ENCODE data around the gene OR10A6. TPM values are rescaled to one million over a fixed set of nuclear protein-coding genes. Genes with fewer than 3 reads are reported as not detected.
A peak's percentile ranks its signal among the peaks of the same experiment; 100 is the strongest.

Gene OR10A6
- total RNA-seq, 1 donor from 2014 or later = not detected

DNA sequence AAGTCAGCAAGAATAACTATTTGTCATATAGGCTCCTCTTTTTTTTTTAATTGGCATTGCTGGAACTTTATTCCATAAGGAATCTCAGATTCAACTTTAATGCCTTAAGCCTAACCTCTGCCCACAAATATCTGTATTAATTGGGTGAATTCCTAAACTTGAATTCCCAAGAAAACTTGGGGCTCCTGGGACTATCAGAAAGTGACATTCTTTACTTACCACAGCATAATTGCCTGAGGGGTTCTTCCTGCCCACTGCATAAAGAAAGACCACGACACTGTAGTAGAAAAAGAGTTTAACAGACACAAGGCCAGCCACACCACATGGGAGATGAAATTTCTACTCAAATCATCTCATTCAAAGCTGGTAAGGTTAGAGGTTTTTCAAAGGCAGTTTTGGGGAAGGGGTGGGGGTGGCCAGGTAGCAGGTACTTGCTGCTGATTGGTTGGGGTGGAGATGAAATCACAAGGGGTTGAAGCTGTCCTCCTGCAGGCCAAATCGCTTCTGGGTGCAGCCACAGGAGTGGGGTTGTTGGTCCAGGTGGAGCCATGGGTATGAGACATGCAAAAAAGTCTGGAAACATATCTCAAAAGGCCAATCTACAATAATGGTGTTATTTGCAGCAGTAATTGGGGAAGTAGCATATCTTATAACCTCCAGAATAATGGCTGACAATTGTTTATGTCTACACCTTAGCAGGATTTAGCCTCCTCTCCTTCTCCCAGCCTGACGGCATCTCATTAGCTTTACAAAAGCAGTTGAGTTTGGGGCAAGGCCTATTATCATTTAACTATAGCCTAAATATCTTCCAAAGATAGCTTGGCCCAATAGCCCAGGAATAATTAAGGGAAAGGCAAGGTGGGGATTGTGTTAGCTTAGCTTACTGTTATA lies 38.9 kb upstream of the OR10A6 start:
- no peaks in the 10 kb centered on the region for H3K36me3 ChIP-seq (ENCODE audit: control insufficient read depth, insufficient read depth, low read length)
- H3K4me3 ChIP-seq (ENCODE audit: low read depth, low read length) = no peak overlapping the region
- no peak for DNase-seq (ENCODE audit: low read depth)
- no peaks in the 10 kb centered on the region for H3K27me3 ChIP-seq (ENCODE audit: control insufficient read depth, insufficient read depth, low read length)
- TF ChIP-seq, protein P1, sequence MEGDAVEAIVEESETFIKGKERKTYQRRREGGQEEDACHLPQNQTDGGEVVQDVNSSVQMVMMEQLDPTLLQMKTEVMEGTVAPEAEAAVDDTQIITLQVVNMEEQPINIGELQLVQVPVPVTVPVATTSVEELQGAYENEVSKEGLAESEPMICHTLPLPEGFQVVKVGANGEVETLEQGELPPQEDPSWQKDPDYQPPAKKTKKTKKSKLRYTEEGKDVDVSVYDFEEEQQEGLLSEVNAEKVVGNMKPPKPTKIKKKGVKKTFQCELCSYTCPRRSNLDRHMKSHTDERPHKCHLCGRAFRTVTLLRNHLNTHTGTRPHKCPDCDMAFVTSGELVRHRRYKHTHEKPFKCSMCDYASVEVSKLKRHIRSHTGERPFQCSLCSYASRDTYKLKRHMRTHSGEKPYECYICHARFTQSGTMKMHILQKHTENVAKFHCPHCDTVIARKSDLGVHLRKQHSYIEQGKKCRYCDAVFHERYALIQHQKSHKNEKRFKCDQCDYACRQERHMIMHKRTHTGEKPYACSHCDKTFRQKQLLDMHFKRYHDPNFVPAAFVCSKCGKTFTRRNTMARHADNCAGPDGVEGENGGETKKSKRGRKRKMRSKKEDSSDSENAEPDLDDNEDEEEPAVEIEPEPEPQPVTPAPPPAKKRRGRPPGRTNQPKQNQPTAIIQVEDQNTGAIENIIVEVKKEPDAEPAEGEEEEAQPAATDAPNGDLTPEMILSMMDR (IDR thresholded peaks at IDR 0.05; ENCODE audit: insufficient read depth, low read length, poor library complexity, severe bottlenecking) = no peak

DNA sequence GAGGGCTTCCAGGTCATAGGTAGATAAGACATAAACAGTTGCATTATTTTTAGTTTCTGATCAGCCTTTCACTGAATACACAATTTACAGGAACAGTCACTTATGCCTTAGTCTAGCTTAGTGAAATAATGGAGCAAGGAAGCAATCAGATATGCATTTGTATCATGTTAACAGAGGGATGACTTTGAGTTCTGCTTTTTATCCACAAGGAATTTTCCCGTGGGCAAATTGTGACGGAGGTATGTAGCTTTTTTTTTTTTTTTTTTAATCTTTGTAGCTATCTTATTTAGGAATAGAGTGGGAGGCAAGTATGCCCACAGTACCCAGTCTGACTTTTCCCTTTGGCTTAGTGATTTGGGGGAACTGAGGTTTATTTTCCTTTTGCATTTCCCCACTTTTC lies 37.6 kb upstream of the OR10A6 start:
- DNase-seq (ENCODE audit: low read depth) = no peak
- TF ChIP-seq, protein P1 (IDR thresholded peaks at IDR 0.05; ENCODE audit: insufficient read depth, low read length, poor library complexity, severe bottlenecking) = no peak
- Histone ChIP-seq H3K27me3 (ENCODE audit: control insufficient read depth, insufficient read depth, low read length) (no peaks in the 10 kb centered on the region), H3K36me3 (ENCODE audit: control insufficient read depth, insufficient read depth, low read length) (no peaks in the 10 kb centered on the region), H3K4me3 (ENCODE audit: low read depth, low read length) (no peak overlapping the region)

DNA sequence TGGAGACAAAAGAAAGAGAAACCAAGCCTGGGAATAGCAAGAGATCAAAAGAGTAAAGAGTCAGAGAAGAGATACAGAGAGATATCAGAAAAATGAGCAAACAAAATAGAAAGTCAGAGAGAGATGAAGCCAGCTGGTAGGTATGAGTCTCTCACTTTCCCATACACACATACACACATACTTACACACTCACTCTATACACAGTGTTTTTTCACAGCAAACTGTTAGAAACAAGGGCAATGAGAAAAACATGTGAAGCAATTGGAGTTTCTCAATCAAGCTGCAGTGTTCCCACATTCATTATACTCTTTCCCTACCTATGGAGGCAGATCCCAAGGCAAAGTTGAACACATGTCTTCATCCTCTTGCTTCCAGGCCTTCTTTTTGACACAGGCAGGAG lies 36.8 kb upstream of the OR10A6 start:
- no peaks in the 10 kb centered on the region for H3K27me3 ChIP-seq (ENCODE audit: control insufficient read depth, insufficient read depth, low read length)
- DNase-seq (ENCODE audit: low read depth) = no peak
- H3K36me3 ChIP-seq (ENCODE audit: control insufficient read depth, insufficient read depth, low read length) = no peaks in the 10 kb centered on the region
- H3K4me3 ChIP-seq (ENCODE audit: low read depth, low read length) = no peak overlapping the region
- TF ChIP-seq, protein P1 (IDR thresholded peaks at IDR 0.05; ENCODE audit: insufficient read depth, low read length, poor library complexity, severe bottlenecking) = no peak

DNA sequence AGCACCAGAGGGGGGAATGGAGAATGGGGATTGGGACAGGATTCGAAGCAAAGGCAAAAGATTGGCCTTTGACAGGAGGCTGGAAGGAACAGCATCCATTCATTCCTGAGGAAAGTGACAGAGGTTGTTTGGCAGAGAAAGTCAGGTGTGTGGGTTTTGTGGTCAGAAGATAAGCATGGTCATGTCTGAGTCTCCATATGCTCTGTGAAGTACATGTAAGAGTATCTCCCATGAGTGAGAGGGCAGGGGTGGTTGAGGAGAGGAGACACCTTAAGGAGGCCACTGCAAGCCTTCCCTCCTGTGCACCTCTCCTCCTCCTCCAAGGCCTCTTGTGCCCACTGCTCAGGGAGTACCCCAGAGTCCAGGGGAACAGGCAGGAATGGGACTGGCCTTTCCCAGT lies 36.0 kb upstream of the OR10A6 start:
- no peaks in the 10 kb centered on the region for H3K27me3 ChIP-seq (ENCODE audit: control insufficient read depth, insufficient read depth, low read length)
- H3K4me3 ChIP-seq (ENCODE audit: low read depth, low read length) = no peak overlapping the region
- no peaks in the 10 kb centered on the region for H3K36me3 ChIP-seq (ENCODE audit: control insufficient read depth, insufficient read depth, low read length)
- DNase-seq (ENCODE audit: low read depth) = no peak
- TF ChIP-seq, protein P1 (IDR thresholded peaks at IDR 0.05; ENCODE audit: insufficient read depth, low read length, poor library complexity, severe bottlenecking) = no peak

DNA sequence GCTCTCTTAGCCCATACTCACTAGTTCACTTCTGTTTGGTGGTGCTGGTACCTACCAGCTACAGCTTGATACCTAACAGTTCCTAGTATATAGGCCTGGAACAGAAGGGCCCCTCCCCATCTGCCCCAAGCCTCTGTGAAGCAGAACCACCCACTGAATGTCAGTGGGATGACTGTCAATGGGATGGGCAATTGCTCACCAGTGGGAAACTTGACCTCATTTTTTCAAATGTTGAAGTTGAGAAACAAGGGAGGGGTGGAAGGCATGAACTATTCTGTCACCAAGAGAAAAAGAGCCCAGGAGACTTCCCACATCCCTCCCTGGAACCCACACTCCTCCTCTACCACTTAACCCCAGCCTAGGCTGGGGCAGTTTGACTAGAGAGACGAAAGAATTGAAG lies 34.3 kb upstream of the OR10A6 start, which contains the start of gene NLRP10:
Gene NLRP10 (minus strand): TSS at position 62 of the 400 bp plus-strand sequence. CDS start 1,952 bp downstream, outside the sequence.
- peak; percentile 23 for DNase-seq (ENCODE audit: low read depth)
- H3K27me3 ChIP-seq (ENCODE audit: control insufficient read depth, insufficient read depth, low read length) = no peaks in the 10 kb centered on the region
- no peaks in the 10 kb centered on the region for H3K36me3 ChIP-seq (ENCODE audit: control insufficient read depth, insufficient read depth, low read length)
- TF ChIP-seq, protein P1 (IDR thresholded peaks at IDR 0.05; ENCODE audit: insufficient read depth, low read length, poor library complexity, severe bottlenecking) = no peak
- H3K4me3 ChIP-seq (ENCODE audit: low read depth, low read length) = no peak within 1 kb of the TSS

Data from kidney epithelial cell (primary cell).